ENCODE measurements around the gene PIM1.
"Not testable (repeated sequence)": the region's sequence is repeated elsewhere in the genome, so short reads cannot be mapped to it uniquely, and the experiment has no call there.

The PIM1 gene

DNA sequence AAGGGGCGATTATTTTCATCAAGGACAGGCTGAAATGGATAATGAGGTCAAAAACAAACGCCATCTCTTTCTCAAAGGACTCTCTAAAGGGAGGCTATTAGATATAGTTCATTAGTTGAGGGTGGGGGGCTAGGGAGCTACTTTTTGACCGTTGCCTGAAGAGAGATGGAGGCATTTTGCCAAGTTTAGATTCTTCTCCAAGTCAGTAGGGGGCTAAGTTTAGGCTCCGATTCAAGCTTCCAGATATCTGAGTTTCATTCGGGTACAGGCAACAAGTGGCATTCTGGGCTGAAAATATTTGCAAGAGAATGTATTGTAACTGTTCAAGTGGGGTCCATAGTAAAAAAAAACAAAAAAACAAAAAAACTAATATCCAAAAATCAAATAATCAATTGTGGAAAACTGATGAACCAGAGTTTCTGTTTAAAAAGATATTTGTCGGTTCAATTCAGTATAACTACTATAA lies 43.4 kb upstream of the PIM1 start:
- no peaks in the 10 kb centered on the region for H3K9me3 Mint-ChIP-seq
- H3K36me3 Mint-ChIP-seq (ENCODE audit: low read depth): no peaks in the 10 kb centered on the region
- H3K27me3 Mint-ChIP-seq (ENCODE audit: low read depth): peaks cover 3% of the 10 kb centered on the region
- H3K4me1 Mint-ChIP-seq: peaks cover 56% of the 10 kb centered on the region
- peak overlapping the region; percentile 91 to 94 (median 93) for H3K27ac Mint-ChIP-seq
- no peak for TF ChIP-seq CTCF (IDR thresholded peaks at IDR 0.05; ENCODE audit: unreplicated experiment in 3 of 3)
- peak overlapping the region; percentile 48 to 78 (median 68) for H3K4me3 Mint-ChIP-seq

GRCh38 chr6:37126961-37127616 lies 42.9 kb upstream of the PIM1 start:
- no peak for TF ChIP-seq CTCF (IDR thresholded peaks at IDR 0.05; ENCODE audit: unreplicated experiment in 3 of 3)
- Mint-ChIP-seq H3K4me3 (no peak overlapping the region), H3K9me3 (no peaks in the 10 kb centered on the region), H3K27ac (peak overlapping the region; percentile 30 to 94 (median 93)), H3K36me3 (ENCODE audit: low read depth) (no peaks in the 10 kb centered on the region), H3K4me1 (peaks cover 62% of the 10 kb centered on the region), H3K27me3 (ENCODE audit: low read depth) (peaks cover 4% of the 10 kb centered on the region)

- H3K27ac Mint-ChIP-seq: peak overlapping the region; percentile 85 to 87 (median 87)
- no peaks in the 10 kb centered on the region for H3K36me3 Mint-ChIP-seq (ENCODE audit: low read depth)
- H3K4me3 Mint-ChIP-seq: peak overlapping the region in 1 of 3 experiments; percentile 14
- TF ChIP-seq CTCF (IDR thresholded peaks at IDR 0.05; ENCODE audit: unreplicated experiment in 3 of 3): no peak
- peaks cover 59% of the 10 kb centered on the region for H3K4me1 Mint-ChIP-seq
- H3K9me3 Mint-ChIP-seq: no peaks in the 10 kb centered on the region
- H3K27me3 Mint-ChIP-seq (ENCODE audit: low read depth): peaks cover 4% of the 10 kb centered on the region
These were observed 41.7 kb upstream of the PIM1 start for GRCh38 chr6:37127961-37128862.

DNA sequence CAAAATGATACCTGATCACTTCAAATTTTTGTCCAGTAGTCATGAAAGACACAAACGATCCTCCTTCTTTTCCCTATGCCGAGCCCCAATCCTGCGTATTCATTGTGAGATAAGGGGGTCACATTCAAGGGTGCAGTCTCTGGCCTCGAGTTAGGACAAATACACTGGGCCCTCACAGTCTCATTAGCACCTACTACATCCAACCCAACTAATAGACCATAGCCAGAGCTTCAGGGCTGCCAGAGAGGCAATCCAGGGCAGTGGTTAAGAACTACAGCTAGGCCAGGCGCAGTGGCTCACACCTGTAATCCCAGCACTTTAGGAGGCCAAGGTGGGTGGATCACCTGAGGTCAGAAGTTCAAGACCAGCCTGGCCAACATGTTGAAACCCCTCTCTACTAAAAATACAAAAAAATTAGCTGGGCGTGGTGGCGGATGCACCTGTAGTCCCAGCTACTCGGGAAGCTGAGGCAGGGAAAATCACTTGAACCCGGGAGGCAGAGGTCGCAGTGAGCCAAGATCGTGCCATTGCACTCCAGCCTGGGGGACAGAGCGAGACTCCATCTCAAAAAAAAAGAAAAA lies 41.0 kb upstream of the PIM1 start:
- H3K4me1 Mint-ChIP-seq: peaks cover 59% of the 10 kb centered on the region
- peak overlapping the region; percentile 85 to 87 (median 87) for H3K27ac Mint-ChIP-seq
- H3K27me3 Mint-ChIP-seq (ENCODE audit: low read depth); H3K9me3 Mint-ChIP-seq; H3K4me3 Mint-ChIP-seq; H3K36me3 Mint-ChIP-seq (ENCODE audit: low read depth): not testable (repeated sequence)

DNA sequence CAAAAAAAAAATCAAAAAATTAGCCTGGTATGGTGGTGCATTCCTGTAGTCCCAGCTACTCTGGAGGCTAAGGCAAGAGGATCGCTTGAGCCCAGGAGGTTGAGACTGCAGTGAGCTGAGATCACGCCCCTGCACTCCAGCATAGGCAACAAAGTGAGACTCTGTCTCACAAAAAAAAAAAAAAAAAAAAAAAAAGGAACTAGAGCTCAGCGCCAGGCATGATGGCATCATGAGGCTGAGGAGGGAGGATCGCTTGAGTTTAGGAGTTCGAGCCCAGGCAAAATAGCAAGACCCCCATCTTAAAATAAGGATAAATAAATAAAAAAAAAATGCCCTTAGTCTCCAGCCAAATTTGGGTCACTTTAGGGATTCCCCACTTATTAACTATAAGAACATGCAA lies 40.4 kb upstream of the PIM1 start:
- Mint-ChIP-seq H3K36me3 (ENCODE audit: low read depth) (no peaks in the 10 kb centered on the region), H3K27me3 (ENCODE audit: low read depth) (peaks cover 4% of the 10 kb centered on the region), H3K4me1 (peaks cover 65% of the 10 kb centered on the region), H3K9me3 (no peaks in the 10 kb centered on the region), H3K27ac (peak overlapping the region in 2 of 3 experiments; percentile 86 to 89), H3K4me3 (no peak overlapping the region)
- no peak for TF ChIP-seq CTCF (IDR thresholded peaks at IDR 0.05; ENCODE audit: unreplicated experiment in 3 of 3)

DNA sequence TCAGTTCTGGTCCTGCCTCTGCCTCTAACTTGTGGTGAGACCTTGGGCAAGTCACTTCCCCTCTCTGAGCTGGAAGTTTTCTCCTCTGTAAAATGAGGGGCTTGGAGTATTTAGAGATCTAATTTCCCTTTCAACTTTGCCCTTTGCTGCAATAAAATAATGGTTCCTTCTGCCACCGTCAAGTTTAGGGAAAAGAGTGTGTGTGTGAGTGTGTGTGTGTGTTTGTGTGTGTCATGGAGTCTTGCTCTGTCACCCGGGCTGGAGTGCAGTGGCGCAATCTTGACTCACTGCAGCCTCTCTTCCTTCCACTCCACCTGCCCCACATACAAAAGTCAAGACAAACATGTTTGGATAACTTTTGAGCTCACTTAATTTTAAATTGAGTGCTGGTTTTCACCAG lies 39.2 kb upstream of the PIM1 start:
- Mint-ChIP-seq H3K36me3 (ENCODE audit: low read depth) (no peaks in the 10 kb centered on the region), H3K27ac (peak overlapping the region; percentile 79 to 89 (median 86)), H3K27me3 (ENCODE audit: low read depth) (peaks cover 4% of the 10 kb centered on the region), H3K4me3 (peak overlapping the region in 1 of 3 experiments; percentile 4), H3K4me1 (peaks cover 69% of the 10 kb centered on the region), H3K9me3 (no peaks in the 10 kb centered on the region)
- TF ChIP-seq CTCF (IDR thresholded peaks at IDR 0.05; ENCODE audit: unreplicated experiment in 3 of 3): no peak

Measured in nephron (organoid).